LNCAP (cell line): ENCODE data around the gene UPP1.

ENCODE experiments used
- CTCF ChIP-seq: fragments of 450-650 bp; IDR thresholded peaks from 2 replicates; pipeline ENCODE4 v1.5.1; 2017; ENCODE audit warnings: mild to moderate bottlenecking

UPP1 gene

GRCh38 chr7:48140001-48140681 lies 51.1 kb downstream of the UPP1 start:
- TF ChIP-seq CTCF: no peak

GRCh38 chr7:48141521-48141920 lies 52.5 kb downstream of the UPP1 start:
- TF ChIP-seq CTCF: no peak

GRCh38 chr7:48144291-48144768 lies 55.3 kb downstream of the UPP1 start:
- no peak for TF ChIP-seq CTCF

GRCh38 chr7:48147078-48147591 lies 58.1 kb downstream of the UPP1 start:
- no peak for TF ChIP-seq CTCF

- TF ChIP-seq CTCF: no peak
These were observed 59.2 kb downstream of the UPP1 start for GRCh38 chr7:48148311-48148710.

- TF ChIP-seq CTCF: no peak
These were observed 60.0 kb downstream of the UPP1 start for GRCh38 chr7:48149058-48149457.

GRCh38 chr7:48150086-48150485 lies 61.0 kb downstream of the UPP1 start:
- no peak for TF ChIP-seq CTCF
